Activated CD4-positive, alpha-beta T cell treated with anti-CD3 and anti-CD28 coated beads, Interleukin-2, amount 50 U/mL, for 16 hours (primary cell): ENCODE results near the gene KATNB1.

Experiments used
- DNase-seq: peaks from one replicate; pipeline ENCODE4 v3.0.0-alpha.2; 2020

Gene KATNB1

GRCh38 chr16:57735755-57736418, at the start of gene KATNB1:
KATNB1 (plus strand) TSS chr16:57735770; CDS start chr16:57737244, 1,474 bp downstream.
- DNase-seq, result no peak

GRCh38 chr16:57686577-57686976, 49.0 kb upstream of the KATNB1 start:
- DNase-seq, result no peak

GRCh38 chr16:57687363-57687929, 48.1 kb upstream of the KATNB1 start:
- DNase-seq, result no peak

- DNase-seq, result no peak
Measured at GRCh38 chr16:57688487-57688986, 47.0 kb upstream of the KATNB1 start.

- no peak for DNase-seq
Measured at GRCh38 chr16:57688987-57689761, 46.4 kb upstream of the KATNB1 start.

- DNase-seq, result peak; percentile 59
Measured at GRCh38 chr16:57689762-57690558, 45.6 kb upstream of the KATNB1 start.

GRCh38 chr16:57690782-57691471, 44.6 kb upstream of the KATNB1 start:
- DNase-seq, result no peak

GRCh38 chr16:57692636-57693035, 42.9 kb upstream of the KATNB1 start:
- no peak for DNase-seq

GRCh38 chr16:57693550-57693949, 42.0 kb upstream of the KATNB1 start:
- DNase-seq, result no peak

- no peak for DNase-seq
Measured at GRCh38 chr16:57694231-57694724, 41.3 kb upstream of the KATNB1 start.

- DNase-seq, result peak; percentile 50
Measured at GRCh38 chr16:57694725-57695679, 40.6 kb upstream of the KATNB1 start, which contains the start of gene DRC7. DRC7 (plus strand) TSS chr16:57694806; CDS start chr16:57697950, 3,144 bp downstream.

GRCh38 chr16:57695680-57696069, 39.9 kb upstream of the KATNB1 start:
- no peak for DNase-seq

GRCh38 chr16:57696240-57696639, 39.3 kb upstream of the KATNB1 start:
- DNase-seq, result no peak

- DNase-seq, result no peak
Measured at GRCh38 chr16:57697896-57698537, 37.6 kb upstream of the KATNB1 start.

- no peak for DNase-seq
Measured at GRCh38 chr16:57698812-57699405, 36.7 kb upstream of the KATNB1 start.

- no peak for DNase-seq
Measured at GRCh38 chr16:57699481-57699880, 36.1 kb upstream of the KATNB1 start.

GRCh38 chr16:57699899-57700298, 35.7 kb upstream of the KATNB1 start:
- no peak for DNase-seq

GRCh38 chr16:57700781-57701551, 34.6 kb upstream of the KATNB1 start:
- DNase-seq, result no peak

GRCh38 chr16:57701759-57702371, 33.7 kb upstream of the KATNB1 start:
- no peak for DNase-seq
